Ishikawa (cell line): Measurements from ENCODE around the gene ACSL3.

Experiments used
- CEBPB ChIP-seq: IDR thresholded peaks from 2 replicates; pipeline ENCODE4 v1.6.1; 2012
- CREB1 ChIP-seq: IDR thresholded peaks from 2 replicates; pipeline ENCODE4 v1.6.1; 2012; ENCODE audit warnings: low read depth
- EGR1 ChIP-seq: IDR thresholded peaks from 2 replicates; pipeline ENCODE4 v1.6.1; 2012
- EP300 ChIP-seq: IDR thresholded peaks from 2 replicates; pipeline ENCODE4 v1.6.1; 2012; ENCODE audit warnings: borderline replicate concordance
- FOXM1 ChIP-seq: IDR thresholded peaks from 2 replicates; pipeline ENCODE4 v1.6.1; 2012; ENCODE audit warnings: low read depth, borderline replicate concordance
- MAX ChIP-seq: IDR thresholded peaks from 2 replicates; pipeline ENCODE4 v1.6.1; 2012
- NFIC ChIP-seq: IDR thresholded peaks from 2 replicates; pipeline ENCODE4 v1.6.1; 2012
- RAD21 ChIP-seq: IDR thresholded peaks from 2 replicates; pipeline ENCODE4 v1.6.1; 2012; ENCODE audit warnings: low read depth
- REST ChIP-seq: IDR thresholded peaks from 2 replicates; pipeline ENCODE4 v1.6.1; 2012; ENCODE audit warnings: low read depth, mild to moderate bottlenecking
- TAF1 ChIP-seq: IDR thresholded peaks from 2 replicates; pipeline ENCODE4 v1.6.1; 2012; ENCODE audit warnings: low read depth, mild to moderate bottlenecking
- USF1 ChIP-seq: IDR thresholded peaks from 2 replicates; pipeline ENCODE4 v1.6.1; 2012
- YY1 ChIP-seq: IDR thresholded peaks from 2 replicates; pipeline ENCODE4 v1.6.1; 2012; ENCODE audit warnings: low read depth
- ZBTB7A ChIP-seq: IDR thresholded peaks from 2 replicates; pipeline ENCODE4 v1.6.1; 2012; ENCODE audit warnings: low read depth

DNA sequence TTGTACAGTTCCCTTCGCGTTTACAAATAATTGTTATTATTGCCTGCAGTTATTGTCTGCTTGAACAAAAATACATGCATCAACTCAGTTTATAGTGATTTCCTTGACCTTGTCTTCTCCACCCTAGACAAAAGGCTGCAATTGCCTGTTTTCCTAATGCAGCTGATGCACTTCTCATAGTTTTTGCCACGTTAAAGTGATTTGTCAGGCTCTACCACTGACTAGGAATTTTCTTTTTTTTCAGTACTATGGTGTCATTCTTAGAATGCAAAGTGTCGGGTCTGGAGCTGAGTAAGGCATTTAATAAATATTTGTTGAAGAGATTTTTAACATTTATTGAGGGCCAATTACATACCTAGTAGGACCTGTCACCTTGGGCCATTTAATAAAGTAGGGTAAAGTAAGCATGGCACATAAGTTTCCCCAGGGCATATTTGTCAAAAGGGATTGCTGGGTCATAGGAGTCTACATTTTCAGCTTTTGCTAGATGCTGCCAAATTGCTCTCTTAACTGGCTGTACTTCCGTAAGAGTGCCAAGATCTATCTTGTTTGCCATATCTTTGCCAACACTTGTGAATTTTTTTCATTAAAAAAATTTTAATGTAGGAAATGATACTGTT lies 24.1 kb downstream of the ACSL3 start:
- TF ChIP-seq NFIC = no peak
- TF ChIP-seq REST = no peak
- TF ChIP-seq YY1 = no peak
- TF ChIP-seq CREB1 = no peak
- no peak for TF ChIP-seq CEBPB
- TF ChIP-seq EGR1 = no peak
- no peak for TF ChIP-seq MAX
- no peak for TF ChIP-seq USF1
- no peak for TF ChIP-seq EP300
- no peak for TF ChIP-seq TAF1
- TF ChIP-seq RAD21 = no peak
- TF ChIP-seq ZBTB7A = no peak
- no peak for TF ChIP-seq FOXM1
